ENCODE data around the gene KCNJ12.
"Not testable (repeated sequence)": the region's sequence is repeated elsewhere in the genome, so short reads cannot be mapped to it uniquely, and the experiment has no call there.

The KCNJ12 gene

DNA sequence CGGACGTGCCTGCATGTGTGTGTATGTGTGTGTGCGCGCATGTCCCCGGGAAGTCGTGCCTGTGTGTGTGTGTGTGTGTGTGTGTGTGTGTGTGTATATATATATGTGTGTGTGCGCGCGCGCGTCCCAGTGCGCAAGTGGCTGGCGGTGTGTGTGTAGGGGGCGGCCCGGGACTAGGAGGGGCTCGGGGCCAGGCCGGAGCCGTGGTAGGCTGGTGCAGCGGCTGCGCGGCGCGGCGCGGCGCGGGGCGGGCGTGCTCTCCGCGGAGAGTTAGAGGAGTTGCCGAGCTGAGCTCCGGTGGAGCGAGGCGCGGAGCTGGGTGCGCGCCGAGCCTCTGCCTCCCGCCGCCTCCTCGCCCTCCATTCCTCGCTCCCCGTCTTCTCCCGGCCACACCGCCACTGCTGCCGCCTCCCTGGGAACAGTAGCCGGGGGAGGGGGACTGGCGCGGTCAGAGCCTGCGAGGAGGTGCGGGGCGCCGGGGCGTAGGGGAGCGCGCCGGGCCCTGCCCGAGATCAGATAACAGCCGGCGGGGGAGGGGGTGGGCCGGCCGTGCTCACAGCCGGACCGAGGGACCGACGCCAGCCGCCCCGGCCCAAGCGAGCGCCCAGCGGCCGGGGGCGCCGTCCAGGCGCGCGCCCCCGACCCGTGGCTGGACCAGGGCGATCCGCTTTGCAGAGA is at the start of gene KCNJ12:
KCNJ12 (plus strand) TSS at position 277 of the 678 bp plus-strand sequence. CDS start 38,986 bp downstream, outside the sequence.
- Mint-ChIP-seq H3K4me3 (no peak within 1 kb of the TSS), H3K9me3 (no peaks in the 10 kb centered on the region), H3K27ac (no peak within 1 kb of the TSS), H3K27me3 (peaks cover 84% of the 10 kb centered on the region), H3K36me3 (no peaks in the 10 kb centered on the region), H3K4me1 (peaks cover 2% of the 10 kb centered on the region)
- DNase-seq = no peak
- CTCF ChIA-PET = interaction anchor here (1.7 kb wide), 1 partner anchor 333 kb away, joined by 3 read pairs; no protein-coding TSS in a partner anchor

DNA sequence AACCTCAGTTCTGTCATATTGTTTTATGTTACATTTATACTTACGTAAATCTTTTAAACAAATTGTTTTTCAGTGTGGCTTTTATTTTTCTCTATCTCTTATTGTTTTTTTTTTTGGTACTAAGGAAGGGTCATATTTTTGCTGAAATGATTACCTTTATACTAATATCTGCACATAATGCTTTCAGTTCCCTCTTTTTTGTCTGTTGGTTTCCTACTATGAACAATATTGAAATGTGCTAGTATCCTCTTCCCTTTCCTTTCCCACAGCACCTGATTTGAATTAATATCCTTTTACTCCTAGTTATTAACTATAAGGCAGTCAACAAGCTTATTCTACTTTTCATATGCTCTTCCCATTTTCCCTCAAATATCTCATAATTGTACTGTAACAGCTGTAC is 48.2 kb upstream of the KCNJ12 start:
- H3K4me1 Mint-ChIP-seq, CTCF ChIA-PET: not testable (repeated sequence)

DNA sequence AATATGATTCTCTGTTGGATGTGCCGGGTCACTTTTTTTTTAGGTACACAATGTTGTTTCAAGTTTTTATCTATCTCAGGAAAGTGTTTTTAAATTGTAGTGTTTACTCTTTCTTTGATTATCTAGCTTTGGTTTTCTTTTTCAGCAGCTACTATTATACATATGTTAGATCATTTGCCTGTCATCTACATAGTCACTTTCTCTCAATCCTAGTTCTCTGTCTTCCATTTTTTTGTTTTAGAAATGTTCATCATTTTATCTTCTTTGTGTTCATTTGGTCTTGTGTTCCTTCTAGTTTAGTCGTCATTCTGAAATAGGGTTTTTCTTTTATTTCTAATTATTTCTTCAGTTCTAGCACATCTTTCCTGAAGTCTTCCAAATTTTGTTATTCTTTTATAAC is 47.4 kb upstream of the KCNJ12 start:
- H3K27ac Mint-ChIP-seq, H3K9me3 Mint-ChIP-seq, CTCF ChIA-PET, H3K4me3 Mint-ChIP-seq, H3K36me3 Mint-ChIP-seq, H3K4me1 Mint-ChIP-seq, DNase-seq: not testable (repeated sequence)
- H3K27me3 Mint-ChIP-seq = peaks cover 35% of the 10 kb centered on the region

More for the DNA sequence above, 48.2 kb upstream of the KCNJ12 start:
- peaks cover 43% of the 10 kb centered on the region for H3K27me3 Mint-ChIP-seq
- H3K9me3 Mint-ChIP-seq, H3K27ac Mint-ChIP-seq, DNase-seq, H3K4me3 Mint-ChIP-seq, H3K36me3 Mint-ChIP-seq: not testable (repeated sequence)

DNA sequence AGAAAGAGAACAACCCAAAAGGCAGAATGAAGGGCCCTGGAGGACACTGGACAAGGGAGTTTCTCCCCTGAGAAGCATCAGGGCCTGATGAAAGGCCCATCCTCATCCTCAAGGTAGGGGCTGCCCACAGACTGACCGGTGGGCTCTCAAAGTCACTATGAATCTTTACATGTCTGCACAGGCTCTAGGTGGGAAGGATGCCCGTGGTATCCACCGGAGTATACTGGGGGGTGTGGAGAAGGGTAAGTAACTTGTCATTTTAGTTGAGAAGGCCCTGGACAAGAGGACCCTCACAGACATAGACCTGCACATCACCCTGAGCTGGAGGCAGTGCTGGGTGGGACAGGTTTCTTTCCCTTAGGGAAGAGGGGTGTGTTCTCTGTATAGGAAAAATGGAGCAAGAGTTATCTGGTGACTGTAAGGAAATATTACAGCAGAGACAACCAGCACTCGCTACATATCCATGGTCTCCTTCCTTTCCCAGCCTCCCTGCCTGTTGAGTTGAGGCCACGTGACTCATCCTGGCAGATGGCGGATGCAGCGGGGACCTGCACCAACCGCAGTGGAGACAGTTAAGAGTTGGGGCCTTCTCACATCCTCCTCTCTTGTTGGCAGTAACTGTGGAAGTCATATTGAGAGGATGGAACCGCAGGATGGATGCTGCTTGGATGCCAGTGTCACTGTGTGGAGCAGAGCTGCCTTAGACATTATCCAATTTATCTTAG is 45.6 kb upstream of the KCNJ12 start:
- peaks cover under 1% of the 10 kb centered on the region for H3K4me1 Mint-ChIP-seq
- no peak for DNase-seq
- no peak overlapping the region for H3K27ac Mint-ChIP-seq
- H3K27me3 Mint-ChIP-seq = peaks cover 24% of the 10 kb centered on the region
- no peak overlapping the region for H3K4me3 Mint-ChIP-seq
- peaks cover 5% of the 10 kb centered on the region for H3K9me3 Mint-ChIP-seq
- no peaks in the 10 kb centered on the region for H3K36me3 Mint-ChIP-seq
- CTCF ChIA-PET = no interaction called here

DNA sequence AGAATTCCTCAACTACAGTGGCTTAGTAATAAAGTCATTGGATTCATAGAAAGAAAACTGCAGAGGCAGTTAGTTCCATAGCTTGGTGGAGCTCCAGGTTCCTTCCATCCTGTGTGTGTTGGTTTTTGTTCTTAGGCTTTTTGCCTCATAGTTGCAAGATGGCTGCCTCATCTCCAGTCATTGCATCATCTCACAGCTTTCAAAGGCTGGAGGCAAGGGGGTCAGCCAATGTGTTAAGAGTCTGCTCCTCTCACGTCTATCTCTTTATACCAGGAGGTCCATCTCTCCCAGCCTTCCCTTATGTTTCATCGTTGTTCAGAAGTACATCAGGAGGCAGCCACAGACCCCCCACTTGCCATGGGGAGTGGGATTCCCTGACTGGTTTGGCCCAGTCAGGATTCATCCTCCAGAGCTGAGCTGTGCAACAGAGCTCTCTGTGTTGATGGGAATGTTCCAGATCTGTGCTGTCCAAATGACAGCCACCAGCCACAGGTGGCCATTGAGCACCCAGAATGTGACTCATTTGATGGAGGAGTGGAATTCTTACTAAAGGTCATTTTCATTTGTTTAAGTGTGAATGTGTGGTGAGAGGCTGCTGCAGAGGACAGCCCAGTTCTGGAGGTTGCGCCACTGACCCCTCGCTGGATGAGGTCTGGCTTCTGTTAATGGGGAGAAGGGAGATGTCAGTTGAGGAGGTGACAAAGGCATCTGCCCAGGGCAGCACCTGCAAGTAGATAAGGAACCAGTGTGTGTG is 39.4 kb upstream of the KCNJ12 start:
- H3K9me3 Mint-ChIP-seq, H3K27ac Mint-ChIP-seq, H3K4me3 Mint-ChIP-seq, H3K4me1 Mint-ChIP-seq, DNase-seq, H3K27me3 Mint-ChIP-seq, H3K36me3 Mint-ChIP-seq, CTCF ChIA-PET: not testable (repeated sequence)

DNA sequence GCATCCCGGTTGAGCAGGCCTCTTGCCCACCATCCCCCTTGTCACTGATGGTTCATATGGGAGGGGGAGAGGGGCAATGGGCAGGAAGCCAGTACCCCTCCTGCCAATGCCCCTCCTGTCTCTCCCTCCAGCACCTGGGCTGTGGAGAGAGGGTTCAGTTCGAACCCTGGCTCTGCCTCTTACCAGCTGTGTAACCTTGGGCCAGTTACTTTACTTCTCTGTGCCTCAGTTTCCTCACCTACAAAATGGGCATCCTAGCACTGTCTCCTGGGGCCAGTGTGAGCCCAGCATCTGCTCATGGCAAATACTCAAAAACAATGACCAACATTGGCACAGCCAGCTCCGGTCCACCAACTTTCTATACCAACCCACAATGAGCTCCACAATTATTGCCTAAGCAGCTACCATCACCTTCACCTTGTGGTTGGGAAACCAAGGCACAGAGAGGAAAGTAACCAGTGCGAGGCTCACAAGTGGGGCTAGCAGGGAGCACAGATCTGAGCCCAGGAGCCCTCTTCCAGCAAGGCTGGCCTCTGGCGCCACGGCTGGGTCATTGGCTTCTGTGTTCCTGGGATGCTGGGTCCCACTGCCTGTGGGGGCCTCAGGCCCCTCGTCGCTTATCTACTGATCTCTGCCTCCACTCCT is 38.1 kb upstream of the KCNJ12 start:
- H3K9me3 Mint-ChIP-seq, H3K4me1 Mint-ChIP-seq, CTCF ChIA-PET, DNase-seq, H3K4me3 Mint-ChIP-seq, H3K27me3 Mint-ChIP-seq, H3K36me3 Mint-ChIP-seq, H3K27ac Mint-ChIP-seq: not testable (repeated sequence)

DNA sequence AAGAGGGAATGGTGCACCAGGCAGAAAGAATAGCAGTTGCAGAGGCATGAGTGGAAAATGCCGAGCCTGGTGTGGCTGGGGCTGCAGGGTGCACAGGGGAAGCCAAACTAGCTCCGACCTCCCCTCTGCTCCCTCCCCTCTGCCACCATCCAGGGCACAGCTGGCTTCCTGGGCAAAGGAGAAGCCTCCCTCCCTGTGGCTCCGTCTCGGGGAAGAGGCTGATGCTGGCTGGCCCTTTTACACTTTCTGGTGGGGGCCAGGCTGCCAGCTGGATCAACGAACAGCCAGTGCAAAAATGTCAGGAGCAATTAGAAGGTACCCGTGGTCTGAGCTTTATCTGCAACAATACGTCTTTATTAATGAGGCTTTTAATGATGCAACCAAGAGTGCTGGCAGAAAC is 37.1 kb upstream of the KCNJ12 start:
- Mint-ChIP-seq H3K36me3 (no peaks in the 10 kb centered on the region), H3K4me1 (no peaks in the 10 kb centered on the region), H3K4me3 (no peak overlapping the region), H3K27ac (no peak overlapping the region), H3K27me3 (peaks cover 4% of the 10 kb centered on the region), H3K9me3 (no peaks in the 10 kb centered on the region)
- DNase-seq = no peak
- CTCF ChIA-PET = no interaction called here

DNA sequence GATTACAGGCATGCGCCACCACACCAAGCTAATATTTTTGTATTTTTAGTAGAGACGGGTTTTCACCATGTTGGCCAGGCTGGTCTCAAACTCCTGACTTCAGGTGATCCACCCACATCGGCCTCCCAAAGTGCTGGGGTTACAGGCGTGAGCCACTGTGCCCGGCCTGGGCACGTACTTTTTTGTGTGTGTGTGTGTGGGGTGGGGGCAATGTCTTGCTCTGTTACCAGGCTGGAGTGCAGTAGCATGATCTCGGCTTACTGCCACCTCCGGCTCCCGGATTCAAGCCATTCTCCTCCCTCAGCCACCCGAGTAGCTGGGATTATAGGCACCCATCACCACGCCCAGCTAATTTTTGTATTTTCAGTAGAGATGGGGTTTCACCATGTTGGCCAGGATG is 36.6 kb upstream of the KCNJ12 start:
- H3K4me1 Mint-ChIP-seq, H3K4me3 Mint-ChIP-seq, H3K36me3 Mint-ChIP-seq, H3K27me3 Mint-ChIP-seq, CTCF ChIA-PET, H3K9me3 Mint-ChIP-seq, DNase-seq, H3K27ac Mint-ChIP-seq: not testable (repeated sequence)

DNA sequence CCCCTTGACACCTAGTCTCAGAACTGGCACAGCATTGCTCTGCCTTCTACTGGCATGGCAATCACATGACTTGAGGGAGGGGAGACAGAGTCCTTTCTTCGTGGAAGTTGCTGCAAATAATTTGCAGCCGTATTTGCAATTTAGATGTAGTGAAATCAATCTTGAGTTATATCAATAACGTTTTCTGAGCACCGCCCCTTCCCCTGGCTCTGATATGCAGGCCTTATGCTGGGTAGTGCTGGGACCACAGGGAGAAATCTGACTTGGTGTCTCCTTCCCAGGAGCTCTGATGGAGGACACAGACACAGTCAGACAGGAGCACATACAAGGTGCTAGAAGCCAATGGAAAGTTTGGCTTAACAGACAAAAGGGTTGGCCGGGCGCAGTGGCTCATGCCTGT is 35.8 kb upstream of the KCNJ12 start:
- H3K36me3 Mint-ChIP-seq, CTCF ChIA-PET, H3K4me1 Mint-ChIP-seq, DNase-seq, H3K4me3 Mint-ChIP-seq, H3K9me3 Mint-ChIP-seq, H3K27me3 Mint-ChIP-seq, H3K27ac Mint-ChIP-seq: not testable (repeated sequence)

DNA sequence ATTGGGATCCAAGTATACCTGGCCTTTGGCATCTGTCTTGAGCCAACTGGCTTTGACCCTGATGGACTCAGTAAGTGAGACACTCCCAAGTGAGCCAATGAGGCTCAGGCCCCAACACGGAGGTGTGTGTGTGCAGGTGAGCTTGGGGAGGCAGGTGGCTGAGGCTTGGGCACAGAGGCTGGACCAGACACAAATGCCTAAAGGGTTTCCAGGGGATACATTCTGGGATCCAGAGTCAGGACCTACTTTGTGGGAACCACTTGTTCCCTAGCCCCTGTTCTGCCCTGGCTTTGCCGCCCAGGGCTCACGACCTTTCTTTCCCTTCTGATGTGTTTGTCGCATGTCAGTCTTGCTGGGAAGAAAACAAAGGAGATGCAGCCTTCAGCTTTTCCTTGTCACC is 34.9 kb upstream of the KCNJ12 start:
- DNase-seq, H3K4me3 Mint-ChIP-seq, H3K27ac Mint-ChIP-seq, H3K36me3 Mint-ChIP-seq, H3K4me1 Mint-ChIP-seq, CTCF ChIA-PET, H3K9me3 Mint-ChIP-seq, H3K27me3 Mint-ChIP-seq: not testable (repeated sequence)

DNA sequence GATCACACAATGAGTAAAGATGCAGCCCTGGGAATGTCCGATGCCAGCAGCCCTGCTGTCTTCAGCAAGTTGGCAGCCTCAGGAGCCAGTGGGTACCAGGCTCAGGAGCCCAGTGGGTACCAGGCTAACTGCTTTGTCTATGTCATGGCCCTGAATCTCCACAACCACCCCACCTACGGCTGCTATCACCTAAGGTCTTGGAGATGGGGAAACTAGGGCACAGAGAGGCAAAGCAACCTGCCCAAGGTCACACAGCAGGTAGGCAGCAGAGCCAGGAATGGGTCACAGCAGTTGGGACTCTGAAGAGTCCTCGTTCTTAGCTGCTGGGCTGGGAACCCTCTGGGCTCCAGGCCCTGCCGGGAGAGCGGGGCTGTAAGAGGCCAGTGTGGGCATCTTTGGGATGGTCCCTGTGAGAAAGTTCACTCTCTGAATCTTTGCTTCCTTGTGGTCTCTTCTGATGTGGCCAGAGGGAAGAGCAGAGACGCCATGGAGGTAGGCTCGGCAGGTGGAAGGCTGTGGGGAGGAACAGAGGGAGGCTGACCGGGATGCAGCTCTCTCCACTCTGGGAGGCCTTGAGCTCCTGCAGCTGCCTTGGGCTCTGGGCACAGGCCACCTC is 34.1 kb upstream of the KCNJ12 start:
- DNase-seq, H3K27me3 Mint-ChIP-seq, H3K4me1 Mint-ChIP-seq, H3K4me3 Mint-ChIP-seq, CTCF ChIA-PET, H3K27ac Mint-ChIP-seq, H3K36me3 Mint-ChIP-seq, H3K9me3 Mint-ChIP-seq: not testable (repeated sequence)

DNA sequence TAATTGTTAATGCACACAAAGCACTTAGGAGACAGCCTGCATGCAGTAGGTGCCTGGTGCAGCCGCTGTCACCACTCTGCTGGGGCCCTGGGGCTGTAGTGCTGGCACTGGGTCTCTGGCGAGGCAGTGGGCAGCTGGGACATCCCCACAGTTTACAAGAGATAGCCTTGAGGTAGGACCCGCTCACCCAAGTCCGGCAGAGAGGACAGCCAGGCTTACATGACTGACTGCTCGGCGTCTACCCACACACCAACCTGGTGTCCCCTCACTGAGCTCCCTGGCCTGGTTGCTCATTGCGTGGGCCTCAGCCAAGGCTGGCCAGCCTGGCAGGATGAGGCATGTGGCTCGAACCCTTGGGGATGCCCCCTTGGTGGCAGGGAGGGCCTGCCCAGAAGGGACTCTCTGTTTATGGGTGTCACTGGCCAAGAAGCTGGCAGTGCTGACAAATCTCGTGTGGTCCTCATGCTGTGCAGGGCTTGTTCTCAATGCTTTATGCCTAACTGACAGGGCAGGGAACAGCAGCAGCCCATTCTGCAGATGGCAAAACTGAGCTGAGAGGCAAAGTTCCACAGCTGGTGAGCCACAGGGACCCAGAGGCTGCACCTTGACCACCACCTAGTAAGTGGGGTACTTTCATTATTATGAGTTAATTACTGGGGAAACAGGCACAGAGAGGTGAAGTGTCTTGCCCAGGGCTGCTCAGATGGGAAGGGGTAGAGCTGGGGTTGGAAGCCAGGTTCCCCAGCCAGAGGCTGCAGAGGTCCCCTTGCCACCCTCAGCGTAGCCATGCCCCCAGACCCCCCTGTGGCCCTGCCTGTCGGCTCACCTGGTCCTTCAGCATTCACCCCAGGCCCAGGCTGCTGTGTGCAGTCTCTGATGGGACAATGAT is 32.9 kb upstream of the KCNJ12 start:
- CTCF ChIA-PET, H3K4me1 Mint-ChIP-seq, H3K4me3 Mint-ChIP-seq, H3K36me3 Mint-ChIP-seq, H3K9me3 Mint-ChIP-seq, H3K27ac Mint-ChIP-seq, DNase-seq, H3K27me3 Mint-ChIP-seq: not testable (repeated sequence)

DNA sequence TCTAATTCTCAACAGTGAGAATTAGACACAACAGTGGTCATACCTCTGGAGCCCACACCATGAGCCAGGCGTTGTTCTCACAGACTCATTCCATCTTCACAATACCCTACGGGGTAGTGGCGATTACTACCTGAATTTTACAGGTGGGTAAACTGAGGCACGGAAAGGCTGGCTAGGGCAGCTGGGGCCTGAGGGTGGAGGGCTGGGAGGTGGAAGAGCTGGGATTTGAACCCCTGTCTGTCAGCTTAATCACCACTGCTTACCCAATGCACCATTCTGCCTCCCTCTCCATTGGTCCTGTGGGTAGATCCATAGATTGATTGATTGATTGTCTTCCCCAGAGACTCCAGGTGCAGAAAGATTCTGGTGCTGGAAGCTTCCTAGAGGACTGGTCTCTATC is 31.4 kb upstream of the KCNJ12 start:
- DNase-seq, H3K9me3 Mint-ChIP-seq, H3K4me1 Mint-ChIP-seq, CTCF ChIA-PET, H3K27me3 Mint-ChIP-seq, H3K4me3 Mint-ChIP-seq, H3K36me3 Mint-ChIP-seq, H3K27ac Mint-ChIP-seq: not testable (repeated sequence)
